ENCODE results near the gene AMDHD2.

GRCh38 chr16:2497116-2497630, 23.0 kb upstream of the AMDHD2 start:
- no peak for TF ChIP-seq POLR2A (IDR thresholded peaks at IDR 0.05)
- TF ChIP-seq CTCF (IDR thresholded peaks at IDR 0.05), result no peak
